Right lobe of liver (tissue), 6 donors: ENCODE results near the gene EME2. TPM values are rescaled to one million over a fixed set of nuclear protein-coding genes. Genes with fewer than 3 reads are reported as not detected.

Source experiments
- ATAC-seq, 4 donors: fragments of 200-7000 bp; cut with Tn5 transposase; one replicate each; pipeline ENCODE4 v1.9.1; 2020; ENCODE audit warnings: mild to moderate bottlenecking in 4 of 4, moderate library complexity in 4 of 4
- DNase-seq, 3 donors: peaks; one replicate each; pipeline ENCODE4 v3.0.0-alpha.2; 2020
- H3K27ac ChIP-seq, 3 donors: fragments of 200-600 bp; one replicate each; pipeline ENCODE4 v1.8.0; 2022
- H3K27me3 ChIP-seq, 2 donors: fragments of 200-600 bp; one replicate each; pipeline ENCODE4 v1.8.0; 2022
- H3K36me3 ChIP-seq, 4 donors: fragments of 200-600 bp; sonication (generic) in 1 of 4; one replicate each; pipeline versions ENCODE4 v1.5.1 to v1.8.0; 2017 to 2022; ENCODE audit warnings: control low read depth in 1 of 4
- H3K4me1 ChIP-seq, 4 donors: fragments of 200-600 bp; sonication (generic) in 1 of 4; one replicate each; pipeline versions ENCODE4 v1.5.1 to v1.8.0; 2017 to 2022; ENCODE audit warnings: control low read depth in 1 of 4
- H3K4me3 ChIP-seq, 3 donors: fragments of 200-600 bp; one replicate each; pipeline ENCODE4 v1.8.0; 2022
- H3K9me3 ChIP-seq, 4 donors: fragments of 200-600 bp; sonication (generic) in 1 of 4; one replicate each; pipeline versions ENCODE4 v1.5.1 to v1.8.0; 2017 to 2022; ENCODE audit warnings: control low read depth in 1 of 4
- CTCF ChIP-seq, 4 donors: fragments of 200-600 bp in 3 of 4; fragments of 450-650 bp in 1 of 4; IDR thresholded peaks; one replicate each; pipeline versions ENCODE4 v1.5.1 to v1.8.0; 2016 to 2022; ENCODE audit warnings: antibody characterized with exemption in 4 of 4, mild to moderate bottlenecking in 2 of 4
- POLR2A ChIP-seq: fragments of 450-650 bp; IDR thresholded peaks from one replicate; pipeline ENCODE4 v1.6.1; 2017; ENCODE audit warnings: antibody characterized with exemption, mild to moderate bottlenecking
- WGBS: methylation state at CpG from one replicate; pipeline ENCODE4 v1.1.6; 2018; ENCODE audit warnings: low coverage, low lambda C conversion rate; ENCODE audit not compliant: insufficient coverage; ENCODE audit errors: missing lambda C conversion rate; 5-methylcytosine and 5-hydroxymethylcytosine counted together
- intact Hi-C, 2 donors: fragments of 100-400 bp; cut with DNase I; formaldehyde crosslinking; loops; one replicate each; pipeline versions ENCODE4 v1.11.2 to v1.14.1; 2022
- total RNA-seq, 6 experiments: library from RNA; depleted of rRNA in 2 of 6; stranded (reverse); fragments of >200 nt in 2 of 6; fragmentation: NEBNext Ultra II Directional in 3 of 6; extraction: Animal tissue kit (Norgen Biotek cat#: 25700) in 3 of 6; gene quantifications; one replicate each; pipeline versions ENCODE4 v1.1.0 to v1.2.4, GENCODE V29; 2016 to 2023
- donor health status: DM: no; HTN: yes; CAD: no.
- donor health status: DM: no; HTN: no; CAD: no.
- donor health status: DM: no; HTN: no; CAD: no.
- donor health status: DM: no; HTN: yes; CAD: no.
- donor health status: DM: no; HTN: yes; CAD: no.

Gene EME2
- total RNA-seq, 6 experiments from 2014 or later: 3.8 to 11.1 (median 5.0) TPM

GRCh38 chr16:1778200-1779179, 5.9 kb downstream of the EME2 start:
- TF ChIP-seq POLR2A (no peak), CTCF (IDR thresholded peaks at IDR 0.05) (no peak)
- H3K4me3 ChIP-seq: no peak overlapping the region
- H3K36me3 ChIP-seq: peaks cover 0 to 22% (median 4%) of the 10 kb centered on the region in 4 donors
- peaks cover 0 to 41% (median 17%) of the 10 kb centered on the region in 4 donors for H3K4me1 ChIP-seq
- no peaks in the 10 kb centered on the region for H3K9me3 ChIP-seq
- H3K27ac ChIP-seq: no peak overlapping the region
- 65% methylated on average over 3 of the region's 34 CpGs for WGBS
- H3K27me3 ChIP-seq: no peaks in the 10 kb centered on the region
- intact Hi-C loops: loop anchor here in 1 of 2 donors (5.0 kb wide), 1 partner anchor 44 kb away; no protein-coding TSS in a partner anchor
- DNase-seq (peak in 2 of 3 donors; percentile 51 to 54), ATAC-seq (no peak)

GRCh38 chr16:1779234-1779701, 6.7 kb downstream of the EME2 start:
- H3K4me3 ChIP-seq: no peak overlapping the region
- no peak for TF ChIP-seq POLR2A
- TF ChIP-seq CTCF (IDR thresholded peaks at IDR 0.05): no peak
- peaks cover 0 to 38% (median 14%) of the 10 kb centered on the region in 4 donors for H3K4me1 ChIP-seq
- no peaks in the 10 kb centered on the region for H3K9me3 ChIP-seq
- peaks cover 0 to 22% (median 4%) of the 10 kb centered on the region in 4 donors for H3K36me3 ChIP-seq
- intact Hi-C loops: loop anchor here in 1 of 2 donors (5.0 kb wide), 1 partner anchor 43 kb away; no protein-coding TSS in a partner anchor
- 33% methylated on average over 1 of the region's 8 CpGs for WGBS
- ATAC-seq (no peak), DNase-seq (peak in 2 of 3 donors; percentile 50 to 54)
- peak overlapping the region in 2 of 3 donors; percentile 21 to 71 for H3K27ac ChIP-seq
- H3K27me3 ChIP-seq: no peaks in the 10 kb centered on the region

GRCh38 chr16:1779741-1780676, 7.4 kb downstream of the EME2 start:
- ATAC-seq (peak; percentile 50 to 57 (median 54)), DNase-seq (peak; percentile 85 to 95 (median 94))
- peak; percentile 21 for TF ChIP-seq POLR2A
- TF ChIP-seq CTCF (IDR thresholded peaks at IDR 0.05): peak in 1 of 4 donors; percentile 29
- Histone ChIP-seq H3K4me3 (peak overlapping the region in 2 of 3 donors; percentile 14 to 21), H3K4me1 (peaks cover 0 to 35% (median 11%) of the 10 kb centered on the region in 4 donors), H3K36me3 (peaks cover 0 to 22% (median 4%) of the 10 kb centered on the region in 4 donors), H3K9me3 (no peaks in the 10 kb centered on the region), H3K27ac (peak overlapping the region in 2 of 3 donors; percentile 58 to 71), H3K27me3 (no peaks in the 10 kb centered on the region)
- intact Hi-C loops: loop anchor here in 1 of 2 donors (5.0 kb wide), 1 partner anchor 42 kb away; no protein-coding TSS in a partner anchor
- WGBS: 38% methylated on average over 8 of the region's 27 CpGs

GRCh38 chr16:1780677-1781072, 8.1 kb downstream of the EME2 start:
- TF ChIP-seq CTCF (IDR thresholded peaks at IDR 0.05) (no peak), POLR2A (no peak)
- DNase-seq (no peak), ATAC-seq (no peak)
- Histone ChIP-seq H3K36me3 (peaks cover 0 to 22% (median 4%) of the 10 kb centered on the region in 4 donors), H3K9me3 (no peaks in the 10 kb centered on the region), H3K4me3 (peak overlapping the region in 1 of 3 donors; percentile 94), H3K27me3 (no peaks in the 10 kb centered on the region), H3K27ac (peak overlapping the region in 2 of 3 donors; percentile 58 to 71), H3K4me1 (peaks cover 0 to 35% (median 11%) of the 10 kb centered on the region in 4 donors)
- intact Hi-C loops: no loop called here
- WGBS: 55% methylated on average over 6 of the region's 6 CpGs
